Naive B cell (primary cell): Measurements from ENCODE around the gene RASD2. TPM values are rescaled to one million over a fixed set of nuclear protein-coding genes. Genes with fewer than 3 reads are reported as not detected.

Source experiments
- polyA plus RNA-seq, 6 donors: library from polyadenylated mRNA; unstranded; fragments of 300-500 nt; fragmentation: Illumina TruSeq; gene quantifications; one replicate each; pipeline ENCODE4 v1.2.3, GENCODE V29; 2021; ENCODE audit warnings: low read depth in 6 of 6

Gene RASD2
- polyA plus RNA-seq, 6 donors from 2014 or later = not detected

Other genes starting within 250 kb of the RASD2 start
- gene TOM1, start 240.9 kb upstream of the RASD2 start, polyA plus RNA-seq = 10 to 100 TPM; 15.4 to 24.9 (median 18.8) TPM
- 1 to 10 TPM; 1.2 to 6.3 (median 2.1) TPM for gene HMOX1, start 159.7 kb upstream of the RASD2 start, polyA plus RNA-seq
- 10 to 100 TPM; 56.1 to 76.6 (median 64.0) TPM for gene MCM5, start 140.7 kb upstream of the RASD2 start, polyA plus RNA-seq
- gene MB, start 76.5 kb downstream of the RASD2 start, polyA plus RNA-seq = not detected
- 1 to 10 TPM; 1.4 to 2.8 (median 2.0) TPM for gene APOL6, start 107.6 kb downstream of the RASD2 start, polyA plus RNA-seq
- gene APOL5, start 177.0 kb downstream of the RASD2 start, polyA plus RNA-seq = not detected